ENCODE data around the gene PCGF2. TPM values are rescaled to one million over a fixed set of nuclear protein-coding genes. Genes with fewer than 3 reads are reported as not detected.
A peak's percentile ranks its signal among the peaks of the same experiment; 100 is the strongest.

Gene PCGF2
- total RNA-seq, 4 donors from 2014 or later = 8.5 to 13.5 (median 10.9) TPM

DNA sequence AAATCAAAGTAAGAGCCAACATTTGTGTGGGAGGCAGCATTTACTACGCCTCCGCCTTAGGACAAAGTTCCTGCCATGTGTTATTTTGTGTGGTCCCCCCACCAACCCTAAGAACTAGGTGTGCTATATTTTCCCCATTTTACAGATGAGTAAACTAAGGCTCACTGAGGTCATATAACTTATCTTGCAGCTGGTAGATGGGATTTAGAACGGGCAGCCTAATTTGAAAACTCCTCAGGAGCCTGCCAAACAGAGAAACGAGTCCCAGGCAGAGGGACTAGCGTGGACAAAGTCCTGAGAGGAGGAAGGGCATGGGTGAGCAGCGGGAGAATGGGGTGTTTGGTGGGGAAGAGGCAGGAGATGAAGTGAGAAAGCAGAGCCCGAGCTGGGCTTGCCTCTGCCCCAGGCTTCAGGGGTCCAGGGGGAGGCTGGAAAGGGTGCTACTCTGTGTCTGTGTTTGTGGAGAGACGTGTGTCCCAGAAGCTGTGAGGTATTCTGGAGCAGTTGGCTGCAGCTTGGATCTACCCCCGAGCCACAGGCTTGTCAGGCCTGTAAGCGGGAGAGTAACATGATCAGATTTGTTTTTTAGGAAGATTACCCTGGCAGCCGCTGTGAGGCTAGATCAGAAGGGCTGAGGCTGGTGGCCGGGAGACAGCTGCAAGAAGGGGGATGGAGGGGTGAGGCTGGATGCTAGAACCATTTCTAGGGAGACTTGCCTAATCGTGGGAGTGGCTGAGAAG is 38.1 kb downstream of the PCGF2 start:
- no peaks in the 10 kb centered on the region for H3K9me3 ChIP-seq
- H3K27ac ChIP-seq = no peak overlapping the region
- H3K4me1 ChIP-seq = peaks cover 8 to 14% of the 10 kb centered on the region in 2 donors
- no peak for DNase-seq
- H3K36me3 ChIP-seq = peaks cover 19 to 41% of the 10 kb centered on the region in 2 donors
- intact Hi-C loops (cut with DNase I) = no loop called here
- no peak for TF ChIP-seq POLR2A (IDR thresholded peaks at IDR 0.05)
- TF ChIP-seq, protein P1, sequence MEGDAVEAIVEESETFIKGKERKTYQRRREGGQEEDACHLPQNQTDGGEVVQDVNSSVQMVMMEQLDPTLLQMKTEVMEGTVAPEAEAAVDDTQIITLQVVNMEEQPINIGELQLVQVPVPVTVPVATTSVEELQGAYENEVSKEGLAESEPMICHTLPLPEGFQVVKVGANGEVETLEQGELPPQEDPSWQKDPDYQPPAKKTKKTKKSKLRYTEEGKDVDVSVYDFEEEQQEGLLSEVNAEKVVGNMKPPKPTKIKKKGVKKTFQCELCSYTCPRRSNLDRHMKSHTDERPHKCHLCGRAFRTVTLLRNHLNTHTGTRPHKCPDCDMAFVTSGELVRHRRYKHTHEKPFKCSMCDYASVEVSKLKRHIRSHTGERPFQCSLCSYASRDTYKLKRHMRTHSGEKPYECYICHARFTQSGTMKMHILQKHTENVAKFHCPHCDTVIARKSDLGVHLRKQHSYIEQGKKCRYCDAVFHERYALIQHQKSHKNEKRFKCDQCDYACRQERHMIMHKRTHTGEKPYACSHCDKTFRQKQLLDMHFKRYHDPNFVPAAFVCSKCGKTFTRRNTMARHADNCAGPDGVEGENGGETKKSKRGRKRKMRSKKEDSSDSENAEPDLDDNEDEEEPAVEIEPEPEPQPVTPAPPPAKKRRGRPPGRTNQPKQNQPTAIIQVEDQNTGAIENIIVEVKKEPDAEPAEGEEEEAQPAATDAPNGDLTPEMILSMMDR (IDR thresholded peaks at IDR 0.05) = no peak
- 85 to 89% methylated on average over 13 of the region's 13 CpGs for WGBS, 2 donors
- no peak overlapping the region for H3K4me3 ChIP-seq (replicated peaks in 1 of 3)
- H3K27me3 ChIP-seq = no peaks in the 10 kb centered on the region

DNA sequence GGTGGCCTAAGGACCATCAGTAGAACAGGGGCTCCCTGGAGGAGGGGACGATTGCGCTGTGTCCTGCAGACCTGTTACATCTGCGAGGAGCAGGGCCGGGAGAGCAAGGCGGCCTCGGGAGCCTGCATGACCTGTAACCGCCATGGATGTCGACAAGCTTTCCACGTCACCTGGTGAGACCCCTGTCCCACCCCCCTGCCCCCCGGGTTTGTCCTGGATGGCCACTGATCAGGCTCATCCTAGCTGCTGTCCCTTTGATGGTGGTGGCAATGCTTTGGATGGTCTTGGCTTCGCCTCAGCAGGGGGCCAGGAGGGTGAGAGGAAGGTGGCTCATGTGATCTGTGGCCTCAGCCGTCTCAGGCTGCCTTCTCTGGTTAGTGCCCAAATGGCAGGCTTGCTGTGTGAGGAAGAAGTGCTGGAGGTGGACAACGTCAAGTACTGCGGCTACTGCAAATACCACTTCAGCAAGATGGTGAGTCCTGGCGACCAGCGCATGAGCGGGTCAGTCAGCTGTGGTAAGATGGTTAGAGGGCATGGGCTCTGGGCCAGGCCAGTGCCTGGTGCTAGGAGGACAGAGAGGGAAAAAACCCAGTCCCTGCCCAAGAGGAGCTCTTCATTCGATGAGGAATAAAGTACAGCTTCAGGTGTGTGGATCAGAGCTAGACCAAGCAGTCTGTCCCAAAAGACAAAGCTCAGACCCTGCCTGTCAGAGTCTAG is 38.9 kb downstream of the PCGF2 start:
- Histone ChIP-seq H3K27ac (no peak overlapping the region), H3K4me3 (replicated peaks in 1 of 3) (no peak overlapping the region), H3K36me3 (peaks cover 19 to 40% of the 10 kb centered on the region in 2 donors), H3K4me1 (peaks cover 8 to 14% of the 10 kb centered on the region in 2 donors), H3K9me3 (no peaks in the 10 kb centered on the region), H3K27me3 (no peaks in the 10 kb centered on the region)
- intact Hi-C loops (cut with DNase I) = no loop called here
- peak; percentile 86 to 89 for DNase-seq
- TF ChIP-seq, protein P1 (IDR thresholded peaks at IDR 0.05) = no peak
- TF ChIP-seq POLR2A (IDR thresholded peaks at IDR 0.05) = no peak
- 54 to 72% methylated on average over 10 to 12 of the region's 18 CpGs for WGBS, 2 donors

DNA sequence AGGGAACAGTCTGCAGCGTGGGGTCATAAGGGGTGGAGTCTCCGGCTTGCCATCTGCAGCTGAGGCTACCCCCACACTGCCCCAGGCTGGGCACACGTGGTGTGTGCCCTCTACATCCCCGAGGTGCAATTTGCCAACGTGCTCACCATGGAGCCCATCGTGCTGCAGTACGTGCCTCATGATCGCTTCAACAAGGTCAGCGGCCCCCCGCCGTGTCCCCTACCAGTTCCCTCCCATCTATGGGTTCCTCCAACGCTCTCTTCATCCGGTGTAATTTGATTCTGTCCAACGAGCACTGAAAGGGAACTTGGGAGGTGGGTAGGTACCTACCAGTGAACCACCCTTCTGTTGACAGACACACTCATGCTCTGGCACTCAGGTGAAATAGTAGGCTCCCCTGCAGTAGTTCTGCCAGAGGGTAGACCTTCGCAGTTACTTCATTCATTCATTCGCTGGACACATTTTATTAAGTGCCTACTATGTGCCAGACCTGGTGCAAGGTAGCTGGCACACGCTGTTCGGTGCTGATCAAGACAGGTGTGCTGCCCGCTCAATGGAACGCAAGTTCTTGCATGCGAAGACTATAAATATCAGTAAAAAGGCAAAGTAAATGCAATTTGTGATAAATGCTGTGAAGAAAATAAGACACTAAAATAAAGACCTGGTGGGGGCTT is 40.3 kb downstream of the PCGF2 start:
- Histone ChIP-seq H3K4me1 (peaks cover 15 to 20% of the 10 kb centered on the region in 2 donors), H3K27me3 (no peaks in the 10 kb centered on the region), H3K9me3 (no peaks in the 10 kb centered on the region), H3K27ac (no peak overlapping the region), H3K36me3 (peaks cover 15 to 25% of the 10 kb centered on the region in 2 donors), H3K4me3 (replicated peaks in 1 of 3) (no peak overlapping the region)
- intact Hi-C loops (cut with DNase I) = no loop called here
- TF ChIP-seq, protein P1 (IDR thresholded peaks at IDR 0.05) = no peak
- TF ChIP-seq POLR2A (IDR thresholded peaks at IDR 0.05) = no peak
- 85 to 88% methylated on average over 19 to 21 of the region's 21 CpGs for WGBS, 2 donors
- DNase-seq = no peak

DNA sequence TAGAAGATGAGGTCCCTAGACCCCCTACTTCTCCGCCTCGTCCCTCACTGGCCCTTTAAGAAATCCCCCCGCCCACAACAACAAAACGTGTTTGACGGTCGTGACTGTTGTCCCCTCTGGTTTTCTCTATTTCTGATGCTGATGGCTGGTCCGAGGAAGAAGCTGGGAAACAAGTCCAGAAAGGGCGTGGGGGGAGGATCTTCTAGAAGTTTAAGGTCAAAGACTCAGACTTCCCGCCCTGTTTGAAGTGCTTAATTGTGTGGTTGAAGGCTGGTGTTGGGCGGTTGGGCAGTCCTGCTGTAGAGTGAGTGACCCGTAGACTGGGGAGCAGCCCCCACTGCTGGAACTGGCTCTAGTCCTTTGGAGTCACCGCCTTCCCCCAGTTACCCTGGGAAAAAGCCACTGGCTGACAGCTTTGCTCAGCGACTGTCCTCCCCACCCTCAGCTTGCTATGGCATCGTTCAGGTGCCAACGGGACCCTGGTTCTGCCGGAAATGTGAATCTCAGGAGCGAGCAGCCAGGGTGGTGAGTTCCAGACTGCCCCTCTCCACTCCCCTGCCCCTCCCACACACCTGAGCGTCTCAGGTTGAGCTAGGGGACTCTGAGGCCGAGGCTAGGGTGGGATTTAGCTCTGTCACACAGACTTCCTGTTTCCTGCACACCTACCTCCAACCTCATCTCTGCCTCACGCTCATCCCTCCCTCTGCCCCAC is 41.5 kb downstream of the PCGF2 start:
- TF ChIP-seq, protein P1 (IDR thresholded peaks at IDR 0.05) = no peak
- no peak for TF ChIP-seq POLR2A (IDR thresholded peaks at IDR 0.05)
- peak overlapping the region in 1 of 3 donors; percentile 95 for H3K4me3 ChIP-seq (replicated peaks in 1 of 3)
- peak; percentile 33 to 43 for DNase-seq
- intact Hi-C loops (cut with DNase I) = no loop called here
- H3K27me3 ChIP-seq = no peaks in the 10 kb centered on the region
- H3K27ac ChIP-seq = peak overlapping the region; percentile 87 to 92 (median 88)
- peaks cover 5 to 14% of the 10 kb centered on the region in 2 donors for H3K36me3 ChIP-seq
- no peaks in the 10 kb centered on the region for H3K9me3 ChIP-seq
- peaks cover 17 to 22% of the 10 kb centered on the region in 2 donors for H3K4me1 ChIP-seq
- WGBS, 2 donors = 11 to 14% methylated on average over 19 to 20 of the region's 20 CpGs
